ENCODE measurements around the gene KLF11. TPM values are rescaled to one million over a fixed set of nuclear protein-coding genes. Genes with fewer than 3 reads are reported as not detected.

KLF11 gene
- total and polyA plus RNA-seq, 9 of the 15 experiments (the other 6 are each of a cell fraction or from before 2014, with no cell fraction given), result 2.1 to 13.4 (median 6.5) TPM

DNA sequence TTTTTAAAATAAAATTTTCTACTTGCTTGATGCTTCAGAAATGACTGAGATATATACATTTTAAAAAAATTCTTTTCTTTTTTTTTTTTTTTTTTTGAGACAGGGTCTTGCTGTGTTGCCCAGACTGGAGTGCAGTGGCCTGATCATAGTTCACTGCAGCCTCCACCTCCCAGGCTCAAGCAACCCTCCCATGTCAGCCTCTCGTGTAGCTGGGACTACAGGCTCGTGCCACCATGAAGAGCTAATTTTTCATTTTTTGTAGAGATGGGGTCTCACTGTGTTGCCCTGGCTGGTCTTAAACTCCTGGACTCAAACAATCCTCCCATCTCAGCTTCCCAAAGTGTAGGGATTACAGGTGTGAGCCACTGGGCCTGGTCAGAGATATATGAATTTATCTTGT lies 24.0 kb downstream of the KLF11 start:
- no peaks in the 10 kb centered on the region for H3K27me3 ChIP-seq (ENCODE audit: control insufficient read depth in 2 of 2, insufficient read depth in 2 of 2, low read length in 2 of 2)
- DNase-seq (ENCODE audit: extremely low read depth in 1 of 4, low spot score in 3 of 4) (no peak), FAIRE-seq (no peak), ATAC-seq (no peak)
- in situ Hi-C loops (cut with MboI) (loop anchor here (5.0 kb wide), 1 partner anchor 350 kb away; no protein-coding TSS in a partner anchor), intact Hi-C loops (cut with micrococcal nuclease) (no loop called here)
- H3K79me2 ChIP-seq (ENCODE audit: control insufficient read depth, insufficient read depth, low read length), result no peaks in the 10 kb centered on the region
- TF ChIP-seq IRF9 (tag; IDR thresholded peaks at IDR 0.05) (no peak), IRF2 (CRISPR knock-in tag; IDR thresholded peaks at IDR 0.05) (no peak), ZNF121 (CRISPR knock-in tag; conservative IDR thresholded peaks at IDR 0.05) (peak; percentile 96)
- H3K9ac ChIP-seq (ENCODE audit: insufficient read depth in 1 of 2, low read depth in 2 of 2, low read length in 2 of 2), result no peak overlapping the region
- H3K9me3 ChIP-seq (replicated peaks; ENCODE audit: control insufficient read depth, insufficient read depth, low read depth, low read length), result peaks cover 1% of the 10 kb centered on the region; the same call in 1 of the 2 replicates
- no peaks in the 10 kb centered on the region for H3K9me1 ChIP-seq (ENCODE audit: control insufficient read depth, insufficient read depth, low read length)
- H3K27ac ChIP-seq (ENCODE audit: extremely low read depth, low read depth, low read length), result no peak overlapping the region
- H3K4me1 ChIP-seq (replicated peaks in 1 of 2; ENCODE audit: control insufficient read depth in 2 of 2, insufficient read depth in 2 of 2, low read length in 2 of 2), result peaks cover 0 to 13% of the 10 kb centered on the region in 2 experiments; a peak in 2 of 5 replicates
- no peaks in the 10 kb centered on the region for H3K36me3 ChIP-seq (ENCODE audit: control insufficient read depth, insufficient read depth, low read length)
- WGBS (ENCODE audit: insufficient coverage, low coverage, missing lambda C conversion rate), result 38% methylated on average over 2 of the region's 2 CpGs
- H3K4me2 ChIP-seq (ENCODE audit: insufficient read depth, low read length), result no peak overlapping the region
- no peaks in the 10 kb centered on the region for H4K20me1 ChIP-seq (replicated peaks; ENCODE audit: control insufficient read depth, insufficient read depth, low read length)
- H2AFZ ChIP-seq (ENCODE audit: low read depth, low read length), result no peak overlapping the region
- no peak overlapping the region for H3K4me3 ChIP-seq
- no TSS peak for BruUV-seq (replicated peaks)
- CTCF ChIA-PET (ENCODE audit: low intra/inter-chr PET ratio), result interaction anchor here (0.7 kb wide), 1 partner anchor 252 kb away, joined by 3 read pairs; no protein-coding TSS in a partner anchor
- POLR2A ChIA-PET, result interaction anchor here (2.5 kb wide), 1 partner anchor 9 kb away, joined by 11 read pairs; no protein-coding TSS in a partner anchor

DNA sequence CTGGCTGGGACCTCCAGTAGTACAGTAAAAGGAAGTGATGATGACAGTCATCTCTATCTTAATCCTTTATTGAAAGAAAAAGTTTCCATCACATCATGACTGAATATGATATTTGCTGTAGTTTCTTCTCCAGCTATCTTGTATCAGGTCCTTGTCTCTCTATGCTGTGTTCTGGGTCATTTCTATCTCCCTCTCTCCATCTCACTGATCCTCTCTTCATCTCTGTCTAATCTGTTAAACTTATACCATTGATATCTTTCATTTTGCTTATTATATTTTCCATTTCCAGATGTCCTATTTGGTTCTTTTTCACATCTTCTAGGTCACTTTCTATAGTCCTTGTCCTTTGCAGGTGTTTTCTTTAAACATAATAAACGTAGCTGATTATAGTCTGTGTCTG lies 24.5 kb downstream of the KLF11 start:
- H3K9me1 ChIP-seq (ENCODE audit: control insufficient read depth, insufficient read depth, low read length), result no peaks in the 10 kb centered on the region
- TF ChIP-seq OTX1 (CRISPR knock-in tag; IDR thresholded peaks at IDR 0.05) (no peak), CBX3 (IDR thresholded peaks at IDR 0.05; ENCODE audit: borderline replicate concordance in 1 of 2, low read length in 2 of 2) (peak in 1 of 2 experiments; percentile 64; a peak in 1 of 3 replicates), PML (IDR thresholded peaks at IDR 0.05; ENCODE audit: low read length) (no peak)
- TF ChIP-seq, protein P1, sequence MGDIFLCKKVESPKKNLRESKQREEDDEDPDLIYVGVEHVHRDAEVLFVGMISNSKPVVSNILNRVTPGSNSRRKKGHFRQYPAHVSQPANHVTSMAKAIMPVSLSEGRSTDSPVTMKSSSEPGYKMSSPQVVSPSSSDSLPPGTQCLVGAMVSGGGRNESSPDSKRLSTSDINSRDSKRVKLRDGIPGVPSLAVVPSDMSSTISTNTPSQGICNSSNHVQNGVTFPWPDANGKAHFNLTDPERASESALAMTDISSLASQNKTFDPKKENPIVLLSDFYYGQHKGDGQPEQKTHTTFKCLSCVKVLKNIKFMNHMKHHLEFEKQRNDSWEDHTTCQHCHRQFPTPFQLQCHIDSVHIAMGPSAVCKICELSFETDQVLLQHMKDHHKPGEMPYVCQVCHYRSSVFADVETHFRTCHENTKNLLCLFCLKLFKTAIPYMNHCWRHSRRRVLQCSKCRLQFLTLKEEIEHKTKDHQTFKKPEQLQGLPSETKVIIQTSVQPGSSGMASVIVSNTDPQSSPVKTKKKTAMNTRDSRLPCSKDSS (IDR thresholded peaks at IDR 0.05; ENCODE audit: low read depth, partially characterized antibody), result peak; percentile 64
- CTCF ChIA-PET (ENCODE audit: low intra/inter-chr PET ratio), result no interaction called here
- H3K27ac ChIP-seq (ENCODE audit: extremely low read depth, low read depth, low read length), result no peak overlapping the region
- POLR2A ChIA-PET, result interaction anchor here (2.5 kb wide), 1 partner anchor 10 kb away, joined by 11 read pairs; no protein-coding TSS in a partner anchor
- ATAC-seq (no peak), FAIRE-seq (no peak), DNase-seq (ENCODE audit: extremely low read depth in 1 of 4, low spot score in 3 of 4) (no peak)
- H3K9me3 ChIP-seq (replicated peaks; ENCODE audit: control insufficient read depth, insufficient read depth, low read depth, low read length), result peaks cover 1% of the 10 kb centered on the region; the same call in 1 of the 2 replicates
- no peak overlapping the region for H3K9ac ChIP-seq (ENCODE audit: insufficient read depth in 1 of 2, low read depth in 2 of 2, low read length in 2 of 2)
- no peak overlapping the region for H3K4me2 ChIP-seq (ENCODE audit: insufficient read depth, low read length)
- H3K79me2 ChIP-seq (ENCODE audit: control insufficient read depth, insufficient read depth, low read length), result no peaks in the 10 kb centered on the region
- intact Hi-C loops (cut with micrococcal nuclease) (no loop called here), in situ Hi-C loops (cut with MboI) (loop anchor here (5.0 kb wide), 1 partner anchor 349 kb away; no protein-coding TSS in a partner anchor)
- H3K4me3 ChIP-seq, result no peak overlapping the region
- WGBS (ENCODE audit: insufficient coverage, low coverage, missing lambda C conversion rate), result 29% methylated on average over 1 of the region's 1 CpG
- H2AFZ ChIP-seq (ENCODE audit: low read depth, low read length), result no peak overlapping the region
- H3K27me3 ChIP-seq (ENCODE audit: control insufficient read depth in 2 of 2, insufficient read depth in 2 of 2, low read length in 2 of 2), result no peaks in the 10 kb centered on the region
- no peaks in the 10 kb centered on the region for H3K36me3 ChIP-seq (ENCODE audit: control insufficient read depth, insufficient read depth, low read length)
- peaks cover 0 to 17% of the 10 kb centered on the region in 2 experiments; a peak in 2 of 5 replicates for H3K4me1 ChIP-seq (replicated peaks in 1 of 2; ENCODE audit: control insufficient read depth in 2 of 2, insufficient read depth in 2 of 2, low read length in 2 of 2)
- no TSS peak for BruUV-seq (replicated peaks)
- no peaks in the 10 kb centered on the region for H4K20me1 ChIP-seq (replicated peaks; ENCODE audit: control insufficient read depth, insufficient read depth, low read length)
